Upper lobe of left lung (tissue), 4 donors: ENCODE data around the gene KBTBD12.

Source experiments
- EP300 ChIP-seq, 4 donors: sonication (generic); formaldehyde crosslinking; IDR thresholded peaks; one replicate each; pipeline ENCODE4 v1.5.1; 2017; ENCODE audit warnings: antibody characterized with exemption in 4 of 4, control low read depth in 2 of 4
- TF ChIP-seq, protein P1 (sequence below), 6 experiments: fragments of 450-650 bp in 4 of 6; fragments of 200-600 bp in 2 of 6; sonication (generic) in 2 of 6; IDR thresholded peaks; one replicate each; pipeline ENCODE4 v1.5.1; 2016 to 2019; ENCODE audit warnings: antibody characterized with exemption in 6 of 6

GRCh38 chr3:127899200-127899599 lies 15.8 kb upstream of the KBTBD12 start:
- TF ChIP-seq, protein P1, sequence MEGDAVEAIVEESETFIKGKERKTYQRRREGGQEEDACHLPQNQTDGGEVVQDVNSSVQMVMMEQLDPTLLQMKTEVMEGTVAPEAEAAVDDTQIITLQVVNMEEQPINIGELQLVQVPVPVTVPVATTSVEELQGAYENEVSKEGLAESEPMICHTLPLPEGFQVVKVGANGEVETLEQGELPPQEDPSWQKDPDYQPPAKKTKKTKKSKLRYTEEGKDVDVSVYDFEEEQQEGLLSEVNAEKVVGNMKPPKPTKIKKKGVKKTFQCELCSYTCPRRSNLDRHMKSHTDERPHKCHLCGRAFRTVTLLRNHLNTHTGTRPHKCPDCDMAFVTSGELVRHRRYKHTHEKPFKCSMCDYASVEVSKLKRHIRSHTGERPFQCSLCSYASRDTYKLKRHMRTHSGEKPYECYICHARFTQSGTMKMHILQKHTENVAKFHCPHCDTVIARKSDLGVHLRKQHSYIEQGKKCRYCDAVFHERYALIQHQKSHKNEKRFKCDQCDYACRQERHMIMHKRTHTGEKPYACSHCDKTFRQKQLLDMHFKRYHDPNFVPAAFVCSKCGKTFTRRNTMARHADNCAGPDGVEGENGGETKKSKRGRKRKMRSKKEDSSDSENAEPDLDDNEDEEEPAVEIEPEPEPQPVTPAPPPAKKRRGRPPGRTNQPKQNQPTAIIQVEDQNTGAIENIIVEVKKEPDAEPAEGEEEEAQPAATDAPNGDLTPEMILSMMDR (IDR thresholded peaks at IDR 0.05): no peak
- TF ChIP-seq EP300 (IDR thresholded peaks at IDR 0.05): no peak
